ENCODE measurements around the gene PAK6. TPM values are rescaled to one million over a fixed set of nuclear protein-coding genes. Genes with fewer than 3 reads are reported as not detected.

Gene PAK6
- total RNA-seq, 1 donor from 2014 or later, result not detected

DNA sequence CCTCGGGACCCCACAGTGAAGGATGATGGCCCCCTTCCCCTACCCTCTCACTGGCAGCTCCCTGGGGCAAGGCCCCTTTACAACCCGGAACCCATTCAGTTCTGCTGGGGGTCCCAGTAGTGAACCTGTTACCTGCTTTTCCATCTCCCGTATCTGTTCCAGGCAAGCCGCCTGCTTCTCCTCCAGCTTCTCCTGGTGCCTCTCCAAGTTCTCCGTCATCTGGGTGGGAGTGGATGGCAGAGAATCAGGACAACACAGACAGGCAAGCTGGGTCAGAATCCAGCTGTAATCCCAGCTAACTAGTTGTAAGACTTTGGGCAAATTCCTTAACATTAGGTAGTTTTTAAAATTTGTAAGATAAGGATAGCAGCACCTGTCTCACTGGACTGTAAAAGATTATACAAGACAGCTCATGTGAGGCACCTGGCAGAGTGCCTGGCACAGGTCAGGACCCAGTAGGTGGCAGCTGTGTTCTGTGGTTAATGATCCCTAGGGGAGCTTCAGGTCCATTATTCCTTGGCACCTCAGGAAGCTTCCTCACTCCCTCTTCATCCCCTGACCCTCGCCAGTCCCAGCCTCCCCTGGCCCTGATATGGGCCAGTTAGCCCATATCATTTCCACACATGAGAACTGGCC, 50.4 kb downstream of the PAK6 start:
- H3K27me3 ChIP-seq, result no peaks in the 10 kb centered on the region
- TF ChIP-seq, protein P1, sequence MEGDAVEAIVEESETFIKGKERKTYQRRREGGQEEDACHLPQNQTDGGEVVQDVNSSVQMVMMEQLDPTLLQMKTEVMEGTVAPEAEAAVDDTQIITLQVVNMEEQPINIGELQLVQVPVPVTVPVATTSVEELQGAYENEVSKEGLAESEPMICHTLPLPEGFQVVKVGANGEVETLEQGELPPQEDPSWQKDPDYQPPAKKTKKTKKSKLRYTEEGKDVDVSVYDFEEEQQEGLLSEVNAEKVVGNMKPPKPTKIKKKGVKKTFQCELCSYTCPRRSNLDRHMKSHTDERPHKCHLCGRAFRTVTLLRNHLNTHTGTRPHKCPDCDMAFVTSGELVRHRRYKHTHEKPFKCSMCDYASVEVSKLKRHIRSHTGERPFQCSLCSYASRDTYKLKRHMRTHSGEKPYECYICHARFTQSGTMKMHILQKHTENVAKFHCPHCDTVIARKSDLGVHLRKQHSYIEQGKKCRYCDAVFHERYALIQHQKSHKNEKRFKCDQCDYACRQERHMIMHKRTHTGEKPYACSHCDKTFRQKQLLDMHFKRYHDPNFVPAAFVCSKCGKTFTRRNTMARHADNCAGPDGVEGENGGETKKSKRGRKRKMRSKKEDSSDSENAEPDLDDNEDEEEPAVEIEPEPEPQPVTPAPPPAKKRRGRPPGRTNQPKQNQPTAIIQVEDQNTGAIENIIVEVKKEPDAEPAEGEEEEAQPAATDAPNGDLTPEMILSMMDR (IDR thresholded peaks at IDR 0.05), result no peak
- peaks cover 0 to 5% of the 10 kb centered on the region in 2 donors for H3K4me1 ChIP-seq
- H3K36me3 ChIP-seq, result no peaks in the 10 kb centered on the region
- no peak for DNase-seq (ENCODE audit: low spot score in 2 of 2)
- intact Hi-C loops (cut with DNase I), result no loop called here
- no peak overlapping the region for H3K4me3 ChIP-seq
- no peak overlapping the region for H3K27ac ChIP-seq
- H3K9me3 ChIP-seq, result no peaks in the 10 kb centered on the region

DNA sequence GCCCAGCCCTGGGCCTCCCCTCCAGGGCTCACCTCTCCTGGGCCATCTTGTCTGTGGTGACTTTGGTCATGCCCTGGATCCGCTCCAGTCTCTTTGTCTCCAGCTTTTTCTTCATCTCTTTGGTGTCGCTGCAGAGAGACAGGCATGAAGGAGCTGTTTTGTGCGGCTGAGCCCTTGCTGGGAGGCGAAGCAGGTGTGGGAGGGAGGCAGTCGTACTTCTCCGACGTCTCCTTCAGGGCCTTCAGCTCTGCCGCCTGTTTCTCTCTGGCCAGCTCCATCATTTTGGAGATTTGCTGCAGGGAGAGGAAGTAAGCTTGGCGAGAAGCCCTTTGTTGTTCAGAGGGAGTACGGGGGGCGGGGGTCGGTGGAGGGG, 51.7 kb downstream of the PAK6 start:
- no peaks in the 10 kb centered on the region for H3K36me3 ChIP-seq
- H3K27me3 ChIP-seq, result no peaks in the 10 kb centered on the region
- H3K4me3 ChIP-seq, result peak overlapping the region; percentile 43 to 59
- no peaks in the 10 kb centered on the region for H3K9me3 ChIP-seq
- TF ChIP-seq, protein P1 (IDR thresholded peaks at IDR 0.05), result no peak
- DNase-seq (ENCODE audit: low spot score in 2 of 2), result no peak
- H3K4me1 ChIP-seq, result peaks cover 0 to 5% of the 10 kb centered on the region in 2 donors
- intact Hi-C loops (cut with DNase I), result no loop called here
- H3K27ac ChIP-seq, result no peak overlapping the region

DNA sequence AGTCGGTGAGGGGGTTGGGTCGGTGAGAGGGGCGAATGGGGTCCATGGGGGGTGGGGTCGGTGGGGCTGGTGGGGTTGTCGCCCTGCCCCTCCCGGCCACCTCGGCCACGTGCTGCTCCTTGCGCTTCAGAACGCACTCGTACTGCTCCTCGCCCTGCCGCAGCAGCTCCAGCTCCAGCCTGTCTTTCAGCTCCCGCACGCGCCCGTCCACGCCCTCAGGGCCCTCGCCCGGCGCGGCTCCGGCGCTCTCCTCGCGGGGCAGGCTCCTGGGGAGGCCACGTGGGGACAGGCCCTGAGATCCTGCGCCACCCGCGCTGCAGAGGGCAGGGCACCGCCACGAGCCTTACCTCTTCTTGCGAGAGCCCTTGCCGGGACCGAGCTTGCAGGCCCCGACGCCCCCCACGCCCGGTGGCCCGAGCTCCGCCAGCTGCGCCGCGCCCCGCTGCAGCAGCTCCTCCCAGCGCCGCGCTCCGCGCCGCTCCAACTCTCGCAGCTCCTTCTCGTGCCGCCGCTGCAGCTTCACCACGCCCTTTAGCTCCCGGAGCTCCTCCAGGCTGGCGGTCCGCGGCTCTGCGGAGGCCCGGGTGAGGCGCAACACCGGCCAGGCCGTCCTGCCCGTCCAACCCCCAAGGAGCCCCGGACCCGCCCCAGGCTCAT, 52.2 kb downstream of the PAK6 start:
- Histone ChIP-seq H3K27me3 (no peaks in the 10 kb centered on the region), H3K4me1 (peaks cover 0 to 5% of the 10 kb centered on the region in 2 donors), H3K27ac (no peak overlapping the region), H3K4me3 (peak overlapping the region; percentile 43 to 59), H3K9me3 (no peaks in the 10 kb centered on the region), H3K36me3 (no peaks in the 10 kb centered on the region)
- TF ChIP-seq, protein P1 (IDR thresholded peaks at IDR 0.05), result no peak
- intact Hi-C loops (cut with DNase I), result no loop called here
- no peak for DNase-seq (ENCODE audit: low spot score in 2 of 2)

DNA sequence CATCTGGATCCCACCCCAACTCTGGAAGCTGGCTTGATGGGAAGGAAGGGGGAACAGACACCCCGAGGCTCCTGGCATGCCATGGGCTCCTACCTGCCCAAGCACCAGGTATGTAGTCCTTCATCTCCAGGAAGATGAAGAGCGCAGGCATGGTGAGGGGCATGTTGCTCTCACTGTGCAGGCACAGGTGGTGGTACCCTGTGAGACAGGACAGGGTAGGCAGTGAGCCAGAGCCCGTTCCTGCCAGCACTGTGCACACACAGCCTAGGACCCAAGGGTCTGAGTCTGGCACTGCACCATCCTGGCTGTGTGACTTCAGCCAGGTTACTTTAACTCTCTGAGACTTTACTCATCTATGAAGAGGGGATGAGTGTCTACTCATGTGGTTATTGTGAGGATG, 53.4 kb downstream of the PAK6 start:
- H3K4me1 ChIP-seq, result peaks cover 0 to 5% of the 10 kb centered on the region in 2 donors
- intact Hi-C loops (cut with DNase I), result no loop called here
- DNase-seq (ENCODE audit: low spot score in 2 of 2), result no peak
- no peak overlapping the region for H3K4me3 ChIP-seq
- H3K9me3 ChIP-seq, result no peaks in the 10 kb centered on the region
- no peak overlapping the region for H3K27ac ChIP-seq
- no peaks in the 10 kb centered on the region for H3K36me3 ChIP-seq
- no peaks in the 10 kb centered on the region for H3K27me3 ChIP-seq
- TF ChIP-seq, protein P1 (IDR thresholded peaks at IDR 0.05), result no peak

DNA sequence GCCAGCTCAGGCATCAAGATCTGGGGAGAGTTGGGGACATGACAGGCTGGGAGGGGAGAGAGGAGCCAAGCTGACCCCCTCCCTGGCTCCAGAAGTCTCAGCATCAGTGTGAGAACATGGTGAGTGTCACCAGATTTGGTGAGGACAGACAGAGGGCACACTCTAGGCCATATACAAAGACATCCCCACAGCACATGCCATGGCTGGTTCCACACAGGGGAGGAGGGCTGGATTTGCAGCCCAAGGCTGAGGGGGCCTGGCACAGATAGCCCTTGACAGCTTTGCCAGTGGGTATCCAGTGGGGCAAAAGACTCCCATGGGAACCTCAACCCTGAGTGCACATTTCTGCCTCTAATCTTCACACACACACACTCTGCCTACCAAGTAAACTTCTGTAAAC, 54.1 kb downstream of the PAK6 start:
- H3K36me3 ChIP-seq, result no peaks in the 10 kb centered on the region
- H3K27me3 ChIP-seq, result no peaks in the 10 kb centered on the region
- intact Hi-C loops (cut with DNase I), result no loop called here

More for the DNA sequence above, 54.1 kb downstream of the PAK6 start:
- no peak for DNase-seq (ENCODE audit: low spot score in 2 of 2)
- Histone ChIP-seq H3K4me1 (peaks cover 0 to 5% of the 10 kb centered on the region in 2 donors), H3K4me3 (no peak overlapping the region), H3K9me3 (no peaks in the 10 kb centered on the region), H3K27ac (no peak overlapping the region)
- TF ChIP-seq, protein P1 (IDR thresholded peaks at IDR 0.05), result no peak

Measured in ascending aorta (tissue), 2 donors.